Measurements from ENCODE around the gene B3GAT1.

- no peak for TF ChIP-seq CTCF (IDR thresholded peaks at IDR 0.05)
- TF ChIP-seq POLR2AphosphoS5 (IDR thresholded peaks at IDR 0.05): no peak
Measured at GRCh38 chr11:134399293-134399654, 12.8 kb downstream of the B3GAT1 start.
